Choroid plexus epithelial cell (primary cell): ENCODE measurements around the gene FZD10.

Experiments used
- DNase-seq: peaks from one replicate; pipeline ENCODE4 v3.0.0-alpha.2; 2010; ENCODE audit warnings: low read depth
- H3K4me3 ChIP-seq: 2 replicates; pipeline ENCODE4 v1.5.1; 2011; ENCODE audit warnings: low read depth, mild to moderate bottlenecking, control low read depth, low read length, moderate library complexity
- CTCF ChIP-seq: conservative IDR thresholded peaks from 2 replicates; pipeline ENCODE4 v1.5.1; 2011; ENCODE audit warnings: low read depth, mild to moderate bottlenecking, control low read depth, inconsistent platforms, low read length, moderate library complexity

FZD10 gene

DNA sequence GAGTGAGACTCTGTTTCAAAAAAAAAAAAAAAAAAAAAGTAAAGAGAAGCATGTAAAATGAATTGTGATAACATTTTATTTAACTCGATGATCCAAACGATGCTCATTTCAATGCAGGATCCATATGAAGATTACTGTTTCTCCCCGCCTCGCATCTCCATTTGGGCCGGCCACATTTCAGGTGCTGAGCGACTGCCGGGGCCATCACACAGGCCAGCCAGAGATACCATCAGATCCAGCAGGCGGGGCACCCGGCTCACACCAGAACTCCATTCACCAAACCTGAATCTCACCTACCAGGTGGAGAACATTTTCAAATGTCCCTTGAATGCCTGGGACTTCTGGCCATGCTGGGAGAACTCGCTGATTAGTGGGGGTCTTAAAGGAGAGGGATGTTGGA, 18.0 kb upstream of the FZD10 start:
- no peak for TF ChIP-seq CTCF
- no peak overlapping the region for H3K4me3 ChIP-seq
- DNase-seq = no peak

DNA sequence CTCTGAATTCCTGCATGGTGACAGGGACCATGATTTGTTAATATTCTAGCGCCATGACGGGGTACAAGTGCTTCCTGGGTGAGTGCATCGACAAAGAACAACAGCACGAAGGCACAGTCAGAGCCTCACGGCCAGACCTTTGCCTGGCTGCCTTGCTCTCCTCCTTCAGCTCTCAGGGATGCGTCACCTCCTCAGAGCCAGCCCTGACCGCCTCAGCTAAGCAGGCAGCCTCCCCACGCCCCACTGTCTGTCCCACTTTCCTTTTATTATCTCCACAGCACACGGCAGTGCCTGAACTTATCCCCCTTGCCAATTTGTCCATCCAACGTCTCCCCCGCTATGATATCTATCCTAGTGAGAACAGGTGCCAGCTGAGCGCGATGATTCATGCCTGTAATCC, 16.5 kb upstream of the FZD10 start:
- DNase-seq = no peak
- TF ChIP-seq CTCF = no peak
- no peak overlapping the region for H3K4me3 ChIP-seq

DNA sequence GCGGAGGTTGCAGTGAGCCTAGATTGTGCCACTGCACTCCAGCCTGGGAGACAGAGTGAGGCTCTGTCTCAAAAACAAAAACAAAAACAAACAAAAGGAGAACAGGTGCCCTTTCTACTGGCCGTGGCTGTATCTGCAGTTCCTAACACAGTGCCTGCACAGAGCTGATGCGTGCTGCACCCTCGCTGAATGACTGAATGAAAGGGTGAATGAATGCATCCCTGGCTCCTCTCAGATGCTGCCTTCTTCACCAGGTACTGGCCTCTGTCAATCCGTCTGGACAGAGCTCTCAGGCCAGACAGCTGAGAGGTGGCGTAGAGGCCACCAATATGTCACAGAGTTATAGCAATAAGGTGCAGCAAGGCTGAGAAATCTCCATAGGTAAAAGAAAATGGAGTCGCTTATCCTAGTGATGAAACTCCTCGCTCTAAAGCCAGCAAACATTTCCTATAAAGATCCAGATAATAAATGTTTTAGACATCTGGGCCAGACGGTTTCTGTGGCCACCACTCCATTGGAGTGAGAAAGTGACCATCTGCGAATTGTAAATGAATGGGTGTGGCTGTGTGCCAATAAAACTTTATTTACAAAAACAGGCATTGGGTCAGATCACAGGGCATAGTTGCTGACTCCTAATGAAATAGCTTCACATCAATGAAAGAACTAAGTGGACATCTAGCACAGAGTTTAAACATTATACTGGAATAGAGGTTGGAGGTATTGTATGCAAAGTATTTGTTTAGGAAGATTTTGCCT, 15.9 kb upstream of the FZD10 start:
- TF ChIP-seq CTCF = no peak
- H3K4me3 ChIP-seq = no peak overlapping the region
- DNase-seq = no peak

GRCh38 chr12:130147875-130148596, 14.2 kb upstream of the FZD10 start:
- TF ChIP-seq CTCF = no peak
- no peak for DNase-seq
- no peak overlapping the region for H3K4me3 ChIP-seq

GRCh38 chr12:130151846-130152245, 10.4 kb upstream of the FZD10 start:
- no peak overlapping the region for H3K4me3 ChIP-seq
- DNase-seq = no peak
- no peak for TF ChIP-seq CTCF

- DNase-seq = no peak
- H3K4me3 ChIP-seq = no peak overlapping the region
- TF ChIP-seq CTCF = no peak
Measured at GRCh38 chr12:130152386-130152785, 9.9 kb upstream of the FZD10 start.

DNA sequence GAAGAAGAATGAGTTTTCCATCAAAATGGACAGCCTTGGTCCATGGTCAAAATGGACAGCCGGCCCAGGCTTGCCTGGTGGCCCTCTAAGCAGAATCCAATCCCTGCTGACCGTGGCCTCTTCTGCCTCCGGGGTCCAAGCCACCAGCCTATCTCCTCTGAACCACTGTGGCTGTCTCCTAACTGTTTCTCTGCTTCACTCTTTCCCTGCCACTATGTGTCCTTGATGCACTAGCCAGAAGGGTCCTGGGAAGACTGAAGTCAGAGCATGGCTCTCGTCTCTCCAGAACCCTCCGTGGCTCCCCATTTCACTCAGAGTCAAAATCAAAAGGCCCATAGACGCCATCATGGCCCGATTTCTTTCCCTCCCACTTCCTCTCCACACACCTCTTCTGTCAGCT, 8.5 kb upstream of the FZD10 start:
- no peak for DNase-seq
- H3K4me3 ChIP-seq = no peak overlapping the region
- TF ChIP-seq CTCF = no peak
